SK-N-MC (cell line): Measurements from ENCODE around the gene ELOVL6.

Source experiments
- EZH2 ChIP-seq: fragments of 200-600 bp; sonication (generic); IDR thresholded peaks from one replicate; pipeline ENCODE4 v1.6.1; 2017; ENCODE audit warnings: antibody characterized with exemption
- FOXP2 ChIP-seq: optimal IDR thresholded peaks from 2 replicates; pipeline ENCODE3; 2011; ENCODE audit warnings: mild to moderate bottlenecking, moderate library complexity; ENCODE audit not compliant: insufficient read depth; ENCODE audit errors: extremely low read length, control extremely low read depth
- POLR2AphosphoS5 ChIP-seq: IDR thresholded peaks from 2 replicates; pipeline ENCODE4 v1.6.1; 2012; ENCODE audit warnings: mild to moderate bottlenecking, low read depth, low read length, borderline replicate concordance

DNA sequence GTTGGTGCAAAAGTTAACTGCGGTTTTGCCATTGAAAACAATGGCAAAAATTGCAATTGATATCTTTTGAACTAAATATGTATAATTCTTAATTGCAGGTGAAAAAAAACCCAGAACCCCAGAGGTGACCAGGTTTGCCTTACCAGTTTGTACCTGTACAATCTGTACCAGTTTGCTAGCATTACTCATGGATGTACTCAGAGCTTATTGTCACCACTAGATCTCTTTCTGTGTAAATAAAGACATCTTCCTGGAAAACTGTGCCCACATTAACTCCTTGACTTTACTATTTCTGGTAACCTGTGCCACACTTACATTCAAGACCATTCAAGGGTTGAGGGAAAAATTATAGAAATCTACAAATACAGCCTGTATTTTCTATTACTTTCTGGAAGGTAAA, 139.7 kb downstream of the ELOVL6 start:
- TF ChIP-seq POLR2AphosphoS5: no peak
- TF ChIP-seq EZH2: no peak
- no peak for TF ChIP-seq FOXP2
